CD4-positive, alpha-beta T cell (primary cell): Measurements from ENCODE around the gene ATXN1. TPM values are rescaled to one million over a fixed set of nuclear protein-coding genes. Genes with fewer than 3 reads are reported as not detected.

Source experiments
- ATAC-seq: fragments of 200-7000 bp; cut with Tn5 transposase; one replicate; pipeline ENCODE4 v1.10.0; 2022; ENCODE audit warnings: mild to moderate bottlenecking; ENCODE audit not compliant: poor library complexity
- CTCF ChIA-PET: fragments of 350-600 bp; sonication (Branson Sonifier 250); formaldehyde crosslinking; loops from one replicate; lab custom pipeline; 2021; ENCODE audit warnings: antibody characterized with exemption, inconsistent platforms; lab: Charles Lee
- POLR2A ChIA-PET: fragments of 350-600 bp; sonication (Branson Sonifier 250); formaldehyde crosslinking; loops from one replicate; lab custom pipeline; 2021; ENCODE audit warnings: antibody characterized with exemption, inconsistent platforms; lab: Charles Lee
- DNase-seq, 14 experiments: peaks; one replicate each; pipeline ENCODE4 v3.0.0-alpha.2; 2013 to 2020; ENCODE audit warnings: mixed read lengths in 2 of 14
- H3K27ac ChIP-seq, 2 donors: one replicate each; pipeline versions ENCODE4 v1.5.1 to v1.7.0; 2013; ENCODE audit warnings: low read length in 2 of 2, low read depth in 1 of 2, mild to moderate bottlenecking in 1 of 2
- H3K27me3 ChIP-seq, 2 experiments: 1 replicate in 1 of 2; 2 replicates in 1 of 2; pipeline versions ENCODE4 v1.6.1 to v1.7.0; 2013; ENCODE audit warnings: low read length in 2 of 2, control low read depth in 1 of 2, mild to moderate bottlenecking in 1 of 2, moderate library complexity in 1 of 2; ENCODE audit not compliant: insufficient read depth in 2 of 2, control insufficient read depth in 1 of 2
- H3K36me3 ChIP-seq: one replicate; pipeline ENCODE4 v1.6.1; 2013; ENCODE audit warnings: low read length, control low read depth; ENCODE audit not compliant: insufficient read depth
- H3K4me1 ChIP-seq: one replicate; pipeline ENCODE4 v1.6.1; 2013; ENCODE audit warnings: low read length, control low read depth; ENCODE audit not compliant: insufficient read depth
- H3K4me3 ChIP-seq: one replicate; pipeline ENCODE4 v1.5.1; 2013; ENCODE audit warnings: mild to moderate bottlenecking, low read length, moderate library complexity
- H3K9me3 ChIP-seq, 2 experiments: 1 replicate in 1 of 2; 2 replicates in 1 of 2; pipeline versions ENCODE4 v1.6.1 to v1.7.0; 2013; ENCODE audit warnings: low read length in 2 of 2, mild to moderate bottlenecking in 2 of 2, control low read depth in 1 of 2, moderate library complexity in 1 of 2; ENCODE audit not compliant: control insufficient read depth in 1 of 2, insufficient read depth in 1 of 2
- H3K27ac Mint-ChIP-seq: one replicate; pipeline ENCODE4 v1.8.0; 2020; ENCODE audit warnings: mixed read lengths
- H3K27me3 Mint-ChIP-seq: one replicate; pipeline ENCODE4 v1.8.0; 2021; ENCODE audit warnings: mixed read lengths
- H3K36me3 Mint-ChIP-seq: one replicate; pipeline ENCODE4 v1.8.0; 2021; ENCODE audit warnings: low read depth, mixed read lengths
- H3K4me1 Mint-ChIP-seq: one replicate; pipeline ENCODE4 v1.8.0; 2021; ENCODE audit warnings: low read depth, mixed read lengths
- H3K4me3 Mint-ChIP-seq: one replicate; pipeline ENCODE4 v1.8.0; 2020; ENCODE audit warnings: mild to moderate bottlenecking, mixed read lengths
- H3K9me3 Mint-ChIP-seq: one replicate; pipeline ENCODE4 v1.8.0; 2020; ENCODE audit warnings: mixed read lengths
- CTCF ChIP-seq: fragments of 200-600 bp; IDR thresholded peaks from one replicate; pipeline ENCODE4 v1.8.0; 2022; ENCODE audit warnings: antibody characterized with exemption, mild to moderate bottlenecking
- intact Hi-C, 2 experiments: fragments of 100-400 bp; cut with DNase I in 1 of 2; cut with micrococcal nuclease in 1 of 2; formaldehyde crosslinking; loops; one replicate each; pipeline versions ENCODE4 v1.15.1 to v1.9.0; 2023 to 2025; cut with DNase I, micrococcal nuclease
- total RNA-seq, 174 experiments: library from RNA in 2 of 174; stranded (reverse) in 2 of 174; gene quantifications; one replicate each; pipeline ENCODE4 v1.2.3 and lab custom pipeline; 2021 to 2026

Gene ATXN1
- total RNA-seq, 2 experiments from 2014 or later, result 74.2 to 76.7 TPM

- DNase-seq (no peak), ATAC-seq (no peak)
- Mint-ChIP-seq H3K27me3 (no peaks in the 10 kb centered on the region), H3K9me3 (no peaks in the 10 kb centered on the region), H3K36me3 (peaks cover 30% of the 10 kb centered on the region), H3K4me3 (no peak overlapping the region), H3K4me1 (peaks cover 35% of the 10 kb centered on the region), H3K27ac (no peak overlapping the region)
- TF ChIP-seq CTCF, result no peak
- Histone ChIP-seq H3K36me3 (peaks cover 32% of the 10 kb centered on the region), H3K27me3 (no peaks in the 10 kb centered on the region), H3K9me3 (no peaks in the 10 kb centered on the region), H3K4me1 (peaks cover 25% of the 10 kb centered on the region), H3K4me3 (no peak overlapping the region), H3K27ac (no peak overlapping the region)
- intact Hi-C loops, result no loop called here
- ChIA-PET CTCF (interaction anchor here (0.6 kb wide), 1 partner anchor 146 kb away, joined by 3 read pairs; no protein-coding TSS in a partner anchor), POLR2A (no interaction called here)
Measured at GRCh38 chr6:16518265-16518664, 243.0 kb downstream of the ATXN1 start.

GRCh38 chr6:16514249-16514648 is 247.0 kb downstream of the ATXN1 start:
- H3K27me3 Mint-ChIP-seq, result no peaks in the 10 kb centered on the region
- peak; percentile 44 for TF ChIP-seq CTCF
- peaks cover 54% of the 10 kb centered on the region for H3K4me1 Mint-ChIP-seq
- Histone ChIP-seq H3K36me3 (peaks cover 4% of the 10 kb centered on the region), H3K27ac (no peak overlapping the region), H3K4me1 (peaks cover 32% of the 10 kb centered on the region), H3K9me3 (no peaks in the 10 kb centered on the region), H3K27me3 (no peaks in the 10 kb centered on the region), H3K4me3 (no peak overlapping the region)
- H3K4me3 Mint-ChIP-seq, result peak overlapping the region; percentile 5
- H3K36me3 Mint-ChIP-seq, result peaks cover 5% of the 10 kb centered on the region
- ChIA-PET POLR2A (interaction anchor here (0.7 to 1.2 kb wide), 2 partner anchors 28 to 65 kb away, joined by 3 read pairs; no protein-coding TSS in a partner anchor), CTCF (interaction anchor here (0.7 to 2.8 kb wide), 14 partner anchors 30 to 257 kb away, joined by 3 to 11 read pairs (median 3); partner anchors contain the start of gene ATXN1)
- peak in 5 of 14 experiments; percentile 7 to 67 (median 59) for DNase-seq
- intact Hi-C loops, result loop anchor here (5.0 kb wide), 5 partner anchors 42 to 453 kb away; partner anchors contain the start of gene ATXN1 (in 1 of the 2)
- peak overlapping the region; percentile 73 for H3K27ac Mint-ChIP-seq
- H3K9me3 Mint-ChIP-seq, result no peaks in the 10 kb centered on the region
- ATAC-seq, result peak; percentile 58

- H3K27me3 Mint-ChIP-seq, result no peaks in the 10 kb centered on the region
- no peaks in the 10 kb centered on the region for H3K9me3 ChIP-seq
- H3K36me3 ChIP-seq, result peaks cover 3% of the 10 kb centered on the region
- no peak overlapping the region for H3K4me3 Mint-ChIP-seq
- DNase-seq, result no peak
- H3K4me3 ChIP-seq, result no peak overlapping the region
- H3K27ac ChIP-seq, result peak overlapping the region in 1 of 2 donors; percentile 1
- ChIA-PET POLR2A (interaction anchor here (0.9 to 1.7 kb wide), 6 partner anchors 28 to 258 kb away, joined by 3 to 7 read pairs (median 4); partner anchors contain the start of gene ATXN1), CTCF (interaction anchor here (1.2 to 2.8 kb wide), 6 partner anchors 16 to 258 kb away, joined by 3 to 11 read pairs (median 4); no protein-coding TSS in a partner anchor)
- peaks cover 23% of the 10 kb centered on the region for H3K4me1 ChIP-seq
- no peak for TF ChIP-seq CTCF
- no peak for ATAC-seq
- intact Hi-C loops, result loop anchor here (5.0 kb wide), 5 partner anchors 40 to 455 kb away; partner anchors contain the start of gene ATXN1 (in 1 of the 2)
- no peaks in the 10 kb centered on the region for H3K27me3 ChIP-seq
- no peaks in the 10 kb centered on the region for H3K36me3 Mint-ChIP-seq
- H3K4me1 Mint-ChIP-seq, result peaks cover 43% of the 10 kb centered on the region
- no peaks in the 10 kb centered on the region for H3K9me3 Mint-ChIP-seq
- H3K27ac Mint-ChIP-seq, result peak overlapping the region; percentile 73
Measured at GRCh38 chr6:16512544-16513290, 248.5 kb downstream of the ATXN1 start.
